ENCODE results near the gene PIK3R1.

Gene PIK3R1

GRCh38 chr5:68288707-68289134, 73.2 kb downstream of the PIK3R1 start:
- DNase-seq (ENCODE audit: low spot score): peak; percentile 21
- TF ChIP-seq CTCF (IDR thresholded peaks at IDR 0.05; ENCODE audit: extremely low read depth, missing control alignments): no peak

- TF ChIP-seq CTCF (IDR thresholded peaks at IDR 0.05; ENCODE audit: extremely low read depth, missing control alignments): no peak
- DNase-seq (ENCODE audit: low spot score): no peak
Measured at GRCh38 chr5:68289498-68289897, 73.9 kb downstream of the PIK3R1 start.

- DNase-seq (ENCODE audit: low spot score): no peak
- no peak for TF ChIP-seq CTCF (IDR thresholded peaks at IDR 0.05; ENCODE audit: extremely low read depth, missing control alignments)
Measured at GRCh38 chr5:68290260-68290674, 74.7 kb downstream of the PIK3R1 start.

- DNase-seq (ENCODE audit: low spot score): no peak
Measured at GRCh38 chr5:68290847-68291246, 75.3 kb downstream of the PIK3R1 start.

GRCh38 chr5:68292316-68292715, 76.8 kb downstream of the PIK3R1 start:
- no peak for DNase-seq (ENCODE audit: low spot score)
- TF ChIP-seq CTCF (IDR thresholded peaks at IDR 0.05; ENCODE audit: extremely low read depth, missing control alignments): no peak

More at GRCh38 chr5:68290847-68291246, 75.3 kb downstream of the PIK3R1 start:
- no peak for TF ChIP-seq CTCF (IDR thresholded peaks at IDR 0.05; ENCODE audit: extremely low read depth, missing control alignments)

- no peak for TF ChIP-seq CTCF (IDR thresholded peaks at IDR 0.05; ENCODE audit: extremely low read depth, missing control alignments)
- no peak for DNase-seq (ENCODE audit: low spot score)
Measured at GRCh38 chr5:68295772-68296171, 80.2 kb downstream of the PIK3R1 start.

GRCh38 chr5:68296895-68297294, 81.3 kb downstream of the PIK3R1 start:
- TF ChIP-seq CTCF (IDR thresholded peaks at IDR 0.05; ENCODE audit: extremely low read depth, missing control alignments): no peak
- DNase-seq (ENCODE audit: low spot score): no peak

Measured in GM20000 (cell line).